WI38 (cell line): ENCODE data around the gene GLRA1.

Experiments used
- H3K4me3 ChIP-seq: 2 replicates; pipeline ENCODE4 v1.5.1; 2011; ENCODE audit warnings: low read depth, mild to moderate bottlenecking, control low read depth, low read length
- TF ChIP-seq, protein P1 (sequence below): IDR thresholded peaks from 2 replicates; pipeline ENCODE4 v1.5.1; 2012; ENCODE audit warnings: low read depth, mild to moderate bottlenecking, control low read depth, low read length

Gene GLRA1

DNA sequence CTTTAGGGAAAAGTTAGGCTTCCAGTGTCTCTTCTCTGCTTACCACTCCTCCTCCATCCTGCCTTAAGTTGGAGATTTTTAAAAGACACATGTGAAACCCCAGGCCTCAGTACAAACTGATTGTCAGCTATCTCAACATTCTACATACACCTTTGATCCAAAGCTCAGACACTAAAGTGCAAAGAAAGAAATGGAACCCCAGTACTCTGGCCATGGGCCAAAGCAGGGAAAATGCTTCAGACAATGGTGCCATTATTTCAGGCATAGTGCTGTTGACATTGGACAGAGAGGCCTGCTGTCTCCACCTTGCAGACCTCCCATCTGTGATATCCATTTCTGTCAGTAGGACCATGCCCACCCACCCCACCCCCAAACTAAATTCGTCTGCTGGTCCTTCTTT is 103.7 kb downstream of the GLRA1 start:
- no peak overlapping the region for H3K4me3 ChIP-seq
- TF ChIP-seq, protein P1, sequence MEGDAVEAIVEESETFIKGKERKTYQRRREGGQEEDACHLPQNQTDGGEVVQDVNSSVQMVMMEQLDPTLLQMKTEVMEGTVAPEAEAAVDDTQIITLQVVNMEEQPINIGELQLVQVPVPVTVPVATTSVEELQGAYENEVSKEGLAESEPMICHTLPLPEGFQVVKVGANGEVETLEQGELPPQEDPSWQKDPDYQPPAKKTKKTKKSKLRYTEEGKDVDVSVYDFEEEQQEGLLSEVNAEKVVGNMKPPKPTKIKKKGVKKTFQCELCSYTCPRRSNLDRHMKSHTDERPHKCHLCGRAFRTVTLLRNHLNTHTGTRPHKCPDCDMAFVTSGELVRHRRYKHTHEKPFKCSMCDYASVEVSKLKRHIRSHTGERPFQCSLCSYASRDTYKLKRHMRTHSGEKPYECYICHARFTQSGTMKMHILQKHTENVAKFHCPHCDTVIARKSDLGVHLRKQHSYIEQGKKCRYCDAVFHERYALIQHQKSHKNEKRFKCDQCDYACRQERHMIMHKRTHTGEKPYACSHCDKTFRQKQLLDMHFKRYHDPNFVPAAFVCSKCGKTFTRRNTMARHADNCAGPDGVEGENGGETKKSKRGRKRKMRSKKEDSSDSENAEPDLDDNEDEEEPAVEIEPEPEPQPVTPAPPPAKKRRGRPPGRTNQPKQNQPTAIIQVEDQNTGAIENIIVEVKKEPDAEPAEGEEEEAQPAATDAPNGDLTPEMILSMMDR, result no peak

DNA sequence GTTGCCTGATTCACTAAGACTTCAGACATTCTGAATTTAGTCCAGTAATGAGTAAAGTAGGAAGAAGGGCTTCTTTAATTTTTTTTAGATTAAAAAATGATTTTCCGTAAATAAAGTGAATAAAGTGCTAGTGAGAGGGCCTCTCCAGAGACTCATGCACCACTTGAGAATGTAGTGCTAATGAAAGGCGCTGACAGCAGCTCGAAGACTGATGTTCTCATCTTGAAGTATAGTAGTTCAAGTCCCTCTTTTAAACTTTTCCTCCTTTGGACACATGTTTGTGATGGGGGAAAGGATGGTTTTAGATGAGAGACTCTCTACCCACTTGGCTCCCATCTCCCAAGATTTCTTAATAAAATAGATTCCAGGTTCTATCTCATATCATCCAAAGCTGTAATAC is 104.4 kb downstream of the GLRA1 start:
- no peak overlapping the region for H3K4me3 ChIP-seq
- TF ChIP-seq, protein P1, result no peak

DNA sequence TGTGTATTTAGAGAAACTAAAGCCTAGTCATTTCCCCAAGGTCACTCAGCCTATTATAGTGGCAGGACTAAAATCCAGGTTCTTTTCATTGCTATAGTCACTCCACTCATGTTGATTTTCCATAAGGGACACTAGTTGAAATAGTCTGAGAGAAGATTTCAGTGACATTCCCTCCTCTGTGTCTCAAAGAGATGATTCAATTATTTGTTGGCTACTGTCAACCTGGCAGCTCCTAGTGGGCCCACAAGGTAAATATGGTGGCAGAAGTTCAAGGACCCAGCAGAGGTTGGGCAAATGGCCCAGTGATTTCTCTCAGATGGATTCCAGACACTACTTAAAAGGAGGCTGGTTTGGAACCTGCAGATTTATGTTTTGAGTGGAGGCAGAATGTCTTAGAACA is 104.8 kb downstream of the GLRA1 start:
- no peak overlapping the region for H3K4me3 ChIP-seq
- TF ChIP-seq, protein P1, result no peak

DNA sequence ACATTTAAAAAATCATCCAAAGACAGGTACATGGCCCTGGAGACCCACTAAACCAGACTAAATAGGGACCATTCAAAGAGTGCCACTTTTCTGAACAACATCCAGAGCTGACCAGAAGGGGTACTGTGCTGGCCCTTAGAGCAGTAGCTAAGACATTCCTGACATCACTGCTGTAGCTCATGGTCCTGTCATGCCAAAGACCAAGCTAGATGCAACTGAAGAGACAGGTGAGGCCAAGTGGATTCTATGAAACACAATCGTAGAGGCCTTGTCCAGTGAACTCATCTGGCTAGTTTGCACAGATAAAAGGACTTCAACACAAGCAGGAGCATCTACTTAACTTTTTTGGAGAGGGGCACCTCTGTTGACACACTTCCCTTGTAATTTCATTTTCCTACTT is 109.6 kb downstream of the GLRA1 start:
- H3K4me3 ChIP-seq, result no peak overlapping the region

DNA sequence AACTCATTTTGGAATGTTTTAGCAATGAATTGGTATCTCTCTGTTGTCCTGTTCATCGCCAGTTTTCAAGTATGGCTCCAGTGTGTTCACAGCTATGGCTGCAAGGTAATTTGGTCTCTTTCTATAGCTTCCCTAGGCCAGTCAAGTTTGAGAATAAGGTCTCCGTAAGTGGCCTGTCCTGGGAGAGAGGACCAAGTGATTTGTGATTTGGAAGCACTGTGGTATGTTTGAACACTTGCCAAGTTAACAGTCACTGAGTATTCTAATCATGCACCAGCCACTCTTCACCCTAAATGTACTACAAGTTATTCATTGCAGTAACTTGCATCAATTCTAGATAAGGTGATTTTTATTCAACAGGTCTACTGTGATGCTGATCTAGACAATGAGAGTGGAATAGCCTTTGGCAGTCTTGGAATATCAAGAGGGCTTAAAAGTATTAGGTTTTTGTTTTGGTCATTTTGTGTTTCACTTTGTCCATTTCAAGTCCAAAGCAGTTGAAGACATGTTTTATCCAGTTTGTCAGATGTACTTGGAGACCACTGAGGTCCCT is 111.8 kb downstream of the GLRA1 start:
- H3K4me3 ChIP-seq, result no peak overlapping the region
- TF ChIP-seq, protein P1, result no peak

More for the DNA sequence above, 109.6 kb downstream of the GLRA1 start:
- TF ChIP-seq, protein P1, result no peak

DNA sequence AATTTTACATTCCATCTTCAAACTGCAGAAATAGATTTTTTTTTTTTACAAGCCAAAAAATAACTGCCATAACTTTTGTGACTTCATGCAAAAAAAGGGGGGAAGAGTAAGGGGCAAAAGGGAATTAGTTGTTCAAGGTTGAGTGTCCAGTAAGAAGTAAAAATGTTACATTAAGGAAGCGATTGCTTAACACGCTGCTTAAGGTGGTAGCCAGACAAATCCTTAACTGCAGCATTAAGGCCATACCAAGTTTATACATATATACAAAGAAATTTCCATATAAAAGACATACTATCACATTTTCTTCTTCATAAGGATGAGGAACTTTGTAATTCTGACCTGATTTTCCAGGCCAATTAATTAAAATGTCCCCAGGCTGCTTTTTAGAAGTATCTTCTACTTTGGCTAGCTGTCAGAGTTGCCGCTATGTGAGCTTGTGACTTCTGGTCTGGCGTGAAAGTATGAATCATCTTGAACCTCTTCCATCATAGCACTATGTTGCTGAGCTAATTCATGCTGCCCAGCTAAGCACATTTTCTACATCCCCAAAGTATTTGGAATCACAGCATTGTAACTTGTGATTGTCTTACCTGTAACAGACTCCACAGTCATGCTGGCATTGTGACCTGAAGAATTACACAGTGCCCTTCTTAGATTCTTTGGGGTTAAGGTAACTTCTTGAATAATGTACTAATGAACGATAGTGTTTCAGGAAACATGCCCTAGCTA is 112.9 kb downstream of the GLRA1 start:
- H3K4me3 ChIP-seq, result no peak overlapping the region
- TF ChIP-seq, protein P1, result no peak

DNA sequence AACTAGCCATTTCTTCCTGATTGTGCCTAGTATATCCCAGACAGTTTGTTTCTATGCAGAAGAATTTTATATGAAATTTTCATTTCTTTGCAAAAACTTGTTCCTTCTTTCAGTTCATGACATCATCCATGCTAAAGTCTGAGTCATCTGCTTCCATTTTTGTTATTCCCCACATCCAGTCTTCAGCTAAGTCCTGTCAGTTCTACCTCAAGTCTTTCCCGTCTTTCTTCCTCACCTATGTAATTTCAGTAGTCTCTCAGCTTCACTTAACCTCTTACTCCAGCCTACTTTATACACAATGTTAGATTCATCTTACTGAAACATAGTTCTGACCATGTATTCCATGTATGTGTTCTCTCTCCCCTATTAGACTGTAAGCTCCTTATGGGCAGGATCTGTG is 113.8 kb downstream of the GLRA1 start:
- TF ChIP-seq, protein P1, result no peak

More for the DNA sequence above, 113.8 kb downstream of the GLRA1 start:
- H3K4me3 ChIP-seq, result no peak overlapping the region
